NCI-H510A treated with DMSO at 0.1 percent for 48 hours (cell line): ENCODE measurements around the gene IDUA.

Experiments used
- DNase-seq: peaks from one replicate; lab custom pipeline; 2025; lab: John Stamatoyannopoulos, UW

IDUA gene

GRCh38 chr4:1031956-1032795, 45.3 kb downstream of the IDUA start:
- DNase-seq: peak; percentile 8

- no peak for DNase-seq
These were observed 46.0 kb downstream of the IDUA start for GRCh38 chr4:1032861-1033260.

- DNase-seq: no peak
These were observed 47.2 kb downstream of the IDUA start for GRCh38 chr4:1033840-1034551.

- no peak for DNase-seq
These were observed 48.7 kb downstream of the IDUA start for GRCh38 chr4:1035510-1035909.

GRCh38 chr4:1036095-1036494, 49.3 kb downstream of the IDUA start:
- DNase-seq: no peak

- DNase-seq: no peak
These were observed 50.3 kb downstream of the IDUA start for GRCh38 chr4:1036976-1037810.

GRCh38 chr4:1038948-1039492, 52.2 kb downstream of the IDUA start:
- no peak for DNase-seq

- DNase-seq: no peak
These were observed 52.9 kb downstream of the IDUA start for GRCh38 chr4:1039493-1040343.

- no peak for DNase-seq
These were observed 53.7 kb downstream of the IDUA start for GRCh38 chr4:1040344-1041146.

GRCh38 chr4:1041147-1041935, 54.5 kb downstream of the IDUA start:
- no peak for DNase-seq

- no peak for DNase-seq
These were observed 55.1 kb downstream of the IDUA start for GRCh38 chr4:1041936-1042330.

- DNase-seq: no peak
These were observed 55.7 kb downstream of the IDUA start for GRCh38 chr4:1042352-1043055.

- DNase-seq: no peak
These were observed 56.3 kb downstream of the IDUA start for GRCh38 chr4:1043162-1043561.

- no peak for DNase-seq
These were observed 57.0 kb downstream of the IDUA start for GRCh38 chr4:1043651-1044468.

- DNase-seq: no peak
These were observed 57.8 kb downstream of the IDUA start for GRCh38 chr4:1044469-1045192.

GRCh38 chr4:1045193-1045594, 58.4 kb downstream of the IDUA start:
- DNase-seq: no peak

GRCh38 chr4:1045595-1046201, 58.9 kb downstream of the IDUA start:
- no peak for DNase-seq
